Skin epidermis (tissue), 12 donors: ENCODE data around the gene PRODH2.
"Not testable (repeated sequence)": the region's sequence is repeated elsewhere in the genome, so short reads cannot be mapped to it uniquely, and the experiment has no call there.

Experiments
- H3K27ac ChIP-seq, 21 experiments: fragments of 200-600 bp; sonication (generic) in 11 of 21; one replicate each; pipeline ENCODE4 v1.5.0; 2020; ENCODE audit warnings: mild to moderate bottlenecking in 3 of 21, inconsistent platforms in 2 of 21, moderate library complexity in 2 of 21
- H3K4me3 ChIP-seq, 7 experiments: fragments of 200-600 bp; sonication (generic) in 2 of 7; one replicate each; pipeline ENCODE4 v1.5.0; 2020; ENCODE audit warnings: inconsistent platforms in 2 of 7, mild to moderate bottlenecking in 2 of 7, moderate library complexity in 1 of 7

PRODH2 gene

DNA sequence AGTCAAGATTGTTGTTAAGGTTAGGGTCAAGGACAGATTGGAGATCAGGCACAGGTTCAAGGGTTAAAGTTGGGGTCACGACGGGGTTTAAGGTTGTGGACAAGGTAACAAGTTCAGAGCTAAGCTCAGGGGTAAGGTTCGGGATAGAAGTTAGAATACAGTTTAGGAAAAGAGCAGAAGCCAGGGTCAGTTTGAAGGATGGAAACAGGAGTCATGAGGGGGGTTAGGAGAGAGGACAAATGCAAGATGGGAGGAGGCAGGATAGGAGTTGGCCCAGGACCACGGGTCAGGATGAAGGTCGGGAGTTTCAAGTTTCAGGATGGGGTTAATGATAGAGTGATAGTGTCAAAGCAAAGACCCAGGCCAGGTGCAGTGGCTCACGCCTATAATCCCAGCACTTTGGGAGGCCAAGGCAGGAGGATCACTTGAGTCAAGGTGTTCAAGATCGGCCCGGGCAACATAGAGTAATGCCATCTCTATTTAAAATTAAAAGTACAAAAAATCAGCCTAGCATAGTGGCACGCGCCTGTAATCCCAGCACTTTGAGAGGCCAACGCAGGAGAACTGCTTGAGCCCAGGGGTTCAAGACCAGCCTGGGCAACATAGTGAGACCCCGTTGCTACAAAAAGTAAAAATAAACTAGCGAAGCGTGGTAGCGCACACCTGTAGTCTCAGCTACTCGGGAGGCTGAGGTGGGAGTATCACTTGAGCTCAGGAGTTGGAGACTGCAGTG is 32.0 kb upstream of the PRODH2 start:
- Histone ChIP-seq H3K4me3 (no peak overlapping the region), H3K27ac (no peak overlapping the region)

DNA sequence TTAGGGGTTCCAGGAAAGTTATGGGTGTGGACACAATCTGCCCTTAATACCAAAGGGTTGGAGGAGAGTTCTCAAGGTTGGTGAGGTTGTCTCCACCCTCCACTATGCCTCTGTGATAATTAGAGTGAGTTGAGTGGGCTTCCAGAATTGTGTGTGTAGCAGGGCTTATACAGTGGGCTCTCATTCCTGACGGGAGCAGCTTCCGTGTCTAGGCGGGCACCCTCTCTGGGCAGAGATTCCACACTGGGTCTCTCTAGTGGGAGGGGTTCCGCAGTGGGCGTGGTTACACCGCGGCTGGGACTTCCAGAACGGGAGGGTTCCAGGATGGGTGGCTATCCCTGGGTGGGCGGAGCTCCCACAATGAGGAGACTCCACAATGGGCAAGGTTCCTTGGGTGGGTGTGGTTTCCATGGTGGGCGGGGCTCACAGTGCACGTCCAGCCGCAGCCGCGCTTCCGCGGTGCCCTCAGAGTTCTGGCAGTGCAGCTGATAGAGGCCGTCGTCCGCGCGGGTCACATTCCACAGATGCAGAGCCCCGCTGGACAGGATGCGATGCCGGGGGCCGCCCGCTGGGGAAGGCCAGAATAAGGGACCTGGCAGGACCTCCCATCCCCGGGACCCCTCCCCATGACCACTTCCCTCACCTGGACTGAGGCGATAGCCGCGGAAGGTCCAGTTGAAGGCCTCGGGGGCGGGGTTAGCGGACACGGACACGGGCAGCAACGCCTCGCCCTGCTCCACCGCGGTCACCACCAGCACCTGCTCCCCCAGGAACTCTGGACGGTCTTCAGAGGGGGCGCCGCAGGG is 31.2 kb upstream of the PRODH2 start:
- no peak overlapping the region for H3K4me3 ChIP-seq
- H3K27ac ChIP-seq = no peak overlapping the region

DNA sequence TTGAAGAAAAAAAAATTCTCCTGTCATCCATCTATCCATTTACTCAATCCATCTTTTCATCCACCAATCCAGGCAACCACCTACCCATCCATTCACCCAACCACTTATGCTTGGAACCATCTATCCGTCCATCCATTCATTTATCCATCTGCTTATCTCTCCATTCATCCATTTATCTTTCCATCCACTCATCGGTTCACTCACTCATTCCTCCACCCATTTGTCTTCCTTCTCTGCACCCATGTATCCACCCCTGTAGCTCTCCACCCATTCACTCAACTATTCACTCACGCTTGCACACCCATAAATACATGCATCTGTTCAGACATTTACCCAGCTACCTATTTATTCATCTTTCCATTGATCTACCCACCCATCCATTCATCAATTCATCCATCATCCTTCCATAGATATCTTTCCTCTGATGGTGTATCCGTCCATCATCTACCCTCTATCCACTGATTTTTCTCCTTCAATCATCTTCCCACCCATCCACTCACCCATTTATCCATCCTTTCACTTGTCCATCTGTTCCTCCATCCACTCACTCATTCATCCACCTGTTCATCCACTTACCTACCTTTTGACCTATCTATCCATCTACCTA is 30.1 kb upstream of the PRODH2 start:
- H3K27ac ChIP-seq = no peak overlapping the region
- H3K4me3 ChIP-seq = no peak overlapping the region

DNA sequence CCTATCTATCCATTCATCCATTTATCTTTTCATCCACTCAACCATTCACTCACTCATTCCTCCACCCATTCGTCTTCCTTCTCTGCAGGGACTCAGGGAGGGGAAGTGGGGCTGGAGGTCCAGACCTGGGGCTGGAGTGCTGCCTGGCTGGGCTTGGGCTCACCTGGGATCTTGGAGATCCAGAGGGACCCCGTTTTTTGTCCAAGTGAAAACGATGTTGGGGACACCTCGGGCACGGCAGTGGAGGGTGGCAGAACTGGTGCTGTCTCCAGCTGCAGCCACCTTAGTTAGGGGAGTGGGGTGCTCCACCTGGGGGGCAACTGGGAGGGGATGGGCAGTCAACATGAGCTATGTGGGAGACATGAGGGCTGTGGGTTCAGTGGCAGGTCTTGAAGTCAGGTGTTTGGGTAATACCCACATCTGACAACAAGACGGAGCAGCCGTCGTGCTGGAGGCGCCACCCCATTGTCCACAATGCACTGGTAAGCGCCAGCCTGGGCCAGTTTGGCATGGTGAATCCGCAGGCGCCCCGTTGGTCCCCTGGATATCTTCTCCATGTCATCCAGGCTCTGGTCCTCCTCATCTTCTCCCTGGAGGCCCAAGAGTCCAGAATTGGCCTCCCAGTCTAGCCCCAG is 29.4 kb upstream of the PRODH2 start:
- Histone ChIP-seq H3K4me3 (no peak overlapping the region), H3K27ac (no peak overlapping the region)

DNA sequence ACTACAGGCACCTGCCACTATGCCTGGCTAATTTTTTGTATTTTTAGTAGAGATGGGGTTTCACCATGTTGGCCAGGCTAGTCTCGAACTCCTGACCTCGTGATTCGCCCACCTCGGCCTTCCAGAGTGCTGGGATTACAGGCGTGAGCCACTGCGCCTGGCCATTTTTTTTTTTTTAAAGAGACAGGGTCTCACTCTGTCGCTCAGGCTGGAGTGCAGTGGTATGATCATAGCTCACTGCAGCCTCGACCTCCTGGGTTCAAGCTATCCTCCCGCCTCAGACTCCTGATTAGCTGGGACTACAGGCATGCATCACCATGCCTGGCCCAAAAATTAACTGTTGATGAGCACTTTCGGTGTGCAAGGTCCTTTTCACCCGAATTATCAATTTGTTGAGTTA is 23.5 kb upstream of the PRODH2 start:
- not testable (repeated sequence) for H3K27ac ChIP-seq, H3K4me3 ChIP-seq

GRCh38 chr19:35833972-35834371 is 21.3 kb upstream of the PRODH2 start:
- Histone ChIP-seq H3K4me3 (no peak overlapping the region), H3K27ac (no peak overlapping the region)

- Histone ChIP-seq H3K4me3 (no peak overlapping the region), H3K27ac (no peak overlapping the region)
These were observed 19.4 kb upstream of the PRODH2 start for GRCh38 chr19:35832054-35832453.

GRCh38 chr19:35830986-35831385 is 18.3 kb upstream of the PRODH2 start:
- Histone ChIP-seq H3K27ac (no peak overlapping the region), H3K4me3 (no peak overlapping the region)

- H3K27ac ChIP-seq = no peak overlapping the region
These were observed 16.2 kb upstream of the PRODH2 start for GRCh38 chr19:35828692-35829301.

GRCh38 chr19:35824150-35824549 is 11.5 kb upstream of the PRODH2 start:
- H3K4me3 ChIP-seq = no peak overlapping the region
- no peak overlapping the region for H3K27ac ChIP-seq

More at GRCh38 chr19:35828692-35829301, 16.2 kb upstream of the PRODH2 start:
- no peak overlapping the region for H3K4me3 ChIP-seq

DNA sequence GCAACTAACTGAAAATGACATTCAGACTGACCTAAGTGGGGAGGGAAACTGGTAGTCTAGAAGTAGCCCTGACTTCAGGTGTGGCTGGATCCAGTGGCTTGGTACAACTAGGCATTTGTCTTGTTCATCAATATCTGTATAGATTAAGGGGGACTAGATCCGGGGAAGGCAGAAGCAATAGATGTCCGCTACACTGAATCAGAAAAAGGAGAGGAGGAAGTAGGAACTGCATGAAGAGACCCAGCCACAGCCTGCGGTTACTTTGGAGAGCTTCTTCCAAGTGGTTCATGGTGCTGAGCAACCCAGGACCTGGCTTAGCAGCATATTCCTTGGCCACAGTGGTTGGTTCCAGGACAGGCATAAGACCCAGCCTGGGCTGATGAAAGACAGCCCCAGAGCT is 9.9 kb upstream of the PRODH2 start:
- H3K27ac ChIP-seq = no peak overlapping the region
- H3K4me3 ChIP-seq = no peak overlapping the region

DNA sequence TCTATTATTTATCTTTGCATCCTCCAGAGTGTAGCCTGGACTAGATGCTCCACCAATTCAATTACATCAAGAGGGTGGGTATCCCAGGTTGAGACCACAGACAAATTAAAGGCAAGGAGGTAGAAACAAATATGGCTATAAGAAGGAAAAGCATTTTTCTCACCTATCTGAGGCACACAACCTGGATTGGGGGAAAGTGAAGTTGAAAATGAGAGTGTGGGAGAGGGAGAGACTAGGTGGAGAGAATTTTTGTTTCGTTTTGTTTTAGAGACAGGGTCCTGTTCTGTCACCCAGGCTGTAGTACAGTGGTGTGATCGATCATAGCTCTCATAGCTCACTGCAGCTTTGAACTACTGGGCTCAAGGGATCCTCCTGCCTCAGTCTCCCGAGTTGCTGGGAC is 5.8 kb upstream of the PRODH2 start:
- Histone ChIP-seq H3K4me3 (no peak overlapping the region), H3K27ac (no peak overlapping the region)

DNA sequence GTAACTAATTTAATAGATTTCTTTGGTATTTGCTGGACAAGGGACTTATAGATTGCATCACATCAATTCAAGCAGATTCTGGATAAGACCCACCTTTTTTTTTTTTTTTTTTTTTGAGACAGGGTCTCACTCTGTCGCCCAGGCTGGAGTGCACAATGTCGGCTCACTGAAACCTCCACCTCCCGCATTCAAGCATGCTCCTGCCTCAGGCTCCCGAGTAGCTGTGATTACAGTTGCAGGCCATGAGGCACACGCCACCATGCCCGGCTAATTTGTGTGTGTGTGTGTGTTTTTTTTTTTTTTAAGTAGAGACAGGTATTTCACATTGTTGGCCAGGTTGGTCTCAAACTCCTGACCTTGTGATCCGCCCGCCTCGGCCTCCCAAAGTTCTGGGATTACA is 4.2 kb upstream of the PRODH2 start:
- Histone ChIP-seq H3K27ac (no peak overlapping the region), H3K4me3 (no peak overlapping the region)

DNA sequence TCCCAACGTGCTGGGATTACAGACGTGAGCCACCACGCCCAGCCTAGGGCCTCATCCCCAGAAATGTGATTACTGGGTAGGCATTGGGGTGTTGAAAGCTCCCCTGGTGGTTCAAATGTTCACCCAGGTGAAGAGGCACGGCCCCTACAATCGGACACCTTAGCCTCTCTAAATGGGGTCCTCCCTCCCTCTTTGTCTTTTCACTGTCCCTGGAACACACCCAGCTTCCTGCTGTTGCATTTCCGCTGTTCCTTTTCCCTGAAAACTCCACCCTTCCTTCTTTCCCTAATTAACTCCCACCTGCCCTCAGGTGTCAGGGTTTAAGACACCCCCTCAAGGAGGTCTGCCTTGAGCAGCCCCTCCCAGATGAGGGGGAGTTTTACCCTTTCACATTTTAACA is 3.6 kb upstream of the PRODH2 start:
- no peak overlapping the region for H3K4me3 ChIP-seq
- H3K27ac ChIP-seq = no peak overlapping the region

GRCh38 chr19:35813043-35813890 is 622 bp upstream of the PRODH2 start:
- H3K27ac ChIP-seq = no peak overlapping the region
- H3K4me3 ChIP-seq = no peak overlapping the region

DNA sequence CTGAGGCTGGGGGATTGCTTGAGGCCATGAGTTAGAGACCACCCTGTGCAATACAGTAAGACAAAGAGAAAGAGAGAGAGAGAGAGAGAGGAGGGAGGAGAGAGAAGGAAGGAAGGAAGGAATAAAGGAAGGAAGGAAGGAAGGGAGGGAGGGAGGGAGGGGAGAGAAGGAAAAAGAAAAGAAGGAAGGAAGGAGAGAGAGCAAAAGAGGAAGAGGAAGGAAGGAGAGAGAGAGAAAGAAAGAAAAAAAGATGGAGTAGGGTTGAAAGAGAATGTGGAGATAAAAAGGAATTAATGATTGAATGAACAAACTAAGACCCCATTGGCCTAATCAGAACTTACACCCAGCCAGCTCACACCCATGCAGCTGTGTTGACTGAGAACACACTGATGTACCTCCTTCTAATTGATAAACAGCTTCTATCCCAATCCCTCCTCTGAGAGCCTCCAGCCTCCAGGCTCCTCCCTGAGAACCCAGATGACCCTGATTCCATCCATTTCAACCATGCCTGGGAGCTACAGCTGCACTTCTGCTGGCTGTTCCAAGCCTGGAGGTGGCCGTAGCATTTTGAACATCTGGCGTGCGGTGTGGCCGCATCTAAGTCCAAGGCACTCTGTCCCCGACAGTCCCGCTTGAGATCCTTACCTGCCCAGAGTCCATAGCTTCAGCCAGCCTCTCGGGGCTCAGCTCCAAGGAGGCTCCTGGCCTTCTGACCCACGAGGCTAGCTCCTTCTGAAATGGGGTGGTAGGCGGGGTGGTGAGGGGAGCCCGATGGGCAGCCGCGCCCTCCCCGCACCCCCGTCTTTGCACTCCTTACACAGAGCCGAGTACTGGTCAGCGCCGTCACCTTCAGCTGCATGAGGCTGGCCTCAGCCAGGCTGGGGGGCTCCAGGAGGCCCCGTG is 1.1 kb downstream of the PRODH2 start:
- Histone ChIP-seq H3K4me3 (no peak overlapping the region), H3K27ac (no peak overlapping the region)

- Histone ChIP-seq H3K27ac (no peak overlapping the region), H3K4me3 (no peak overlapping the region)
These were observed 5.0 kb downstream of the PRODH2 start for GRCh38 chr19:35807633-35808032.

DNA sequence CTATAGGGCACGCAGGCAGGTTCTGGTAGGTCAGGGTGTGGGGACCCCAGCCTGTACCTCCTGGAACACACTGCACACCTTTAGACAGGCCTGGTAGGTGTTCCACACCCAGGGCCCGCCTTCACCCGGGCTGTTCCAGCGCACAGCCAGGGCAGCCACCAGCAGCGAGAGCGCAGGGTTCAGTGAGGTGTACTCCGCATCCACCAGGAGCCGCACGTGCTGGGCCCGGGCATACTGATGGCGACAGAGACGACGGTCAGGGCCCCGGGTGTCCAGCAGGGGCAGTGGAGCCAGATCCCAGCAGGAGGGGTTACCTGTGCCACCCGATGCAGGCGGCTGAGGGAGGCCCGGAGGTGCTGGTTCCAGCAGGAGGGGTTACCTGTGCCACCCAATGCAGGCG is 6.0 kb downstream of the PRODH2 start:
- Histone ChIP-seq H3K4me3 (no peak overlapping the region), H3K27ac (no peak overlapping the region)
